NCI-H1092 (cell line): Measurements from ENCODE around the gene NR1H2.

Experiments used
- DNase-seq: peaks from one replicate; lab custom pipeline; 2025; lab: John Stamatoyannopoulos, UW

Gene NR1H2

GRCh38 chr19:50423279-50424113 is 47.2 kb downstream of the NR1H2 start:
- no peak for DNase-seq

- DNase-seq = no peak
Observed at GRCh38 chr19:50425581-50425980, 49.3 kb downstream of the NR1H2 start.

GRCh38 chr19:50427318-50427925 is 51.2 kb downstream of the NR1H2 start:
- no peak for DNase-seq

GRCh38 chr19:50427997-50428425 is 51.8 kb downstream of the NR1H2 start:
- no peak for DNase-seq

GRCh38 chr19:50428772-50429463 is 52.7 kb downstream of the NR1H2 start:
- no peak for DNase-seq

- no peak for DNase-seq
Observed at GRCh38 chr19:50430888-50431342, 54.7 kb downstream of the NR1H2 start.

- peak; percentile 62 for DNase-seq
Observed at GRCh38 chr19:50431343-50432220, 55.3 kb downstream of the NR1H2 start.

GRCh38 chr19:50432221-50433028 is 56.2 kb downstream of the NR1H2 start, which contains the start of gene MYBPC2:
MYBPC2 (plus strand) TSS chr19:50432892; CDS start chr19:50432954, 62 bp downstream.
- DNase-seq = no peak
